ENCODE measurements around the gene RTL1.

The RTL1 gene

DNA sequence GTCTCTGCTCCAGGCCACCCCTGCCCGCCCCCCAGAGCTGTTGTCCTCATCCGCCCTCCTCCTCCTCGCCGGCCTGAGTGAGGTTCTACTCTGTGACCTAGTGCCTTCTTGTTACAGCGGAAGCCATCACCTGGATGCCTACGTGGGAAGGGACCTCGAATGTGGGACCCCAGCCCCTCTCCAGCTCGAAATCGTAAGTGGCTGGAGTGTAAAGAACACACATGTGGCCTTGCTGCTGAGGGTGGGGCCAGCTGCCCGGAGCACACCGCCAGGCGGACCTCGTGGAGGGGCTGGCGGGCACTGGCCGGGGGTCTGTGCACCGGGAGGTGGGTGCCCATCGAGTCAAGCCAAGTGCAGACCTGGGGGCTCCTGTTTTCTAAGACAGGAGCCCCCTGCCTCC is 58.2 kb downstream of the RTL1 start:
- DNase-seq, result no peak

DNA sequence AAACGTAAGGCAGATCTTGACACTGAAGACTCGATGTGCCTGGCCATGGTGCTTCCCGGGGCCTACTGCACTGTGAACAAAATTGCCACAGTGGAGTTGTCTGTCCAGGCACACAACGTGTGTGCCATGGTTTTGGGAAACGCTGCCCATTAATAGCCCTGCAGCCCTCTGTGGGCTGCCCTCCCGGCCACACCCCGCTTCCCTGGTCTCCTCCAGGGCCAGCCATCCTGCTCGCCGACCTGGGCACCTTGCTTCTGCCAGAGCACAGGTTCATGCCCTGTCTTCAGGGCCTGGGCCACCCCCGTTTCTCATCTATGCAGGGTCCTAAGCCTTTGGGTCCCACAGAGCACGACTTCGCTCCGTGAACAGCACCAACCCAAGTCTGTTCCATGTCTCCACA is 58.7 kb downstream of the RTL1 start:
- DNase-seq, result no peak

DNA sequence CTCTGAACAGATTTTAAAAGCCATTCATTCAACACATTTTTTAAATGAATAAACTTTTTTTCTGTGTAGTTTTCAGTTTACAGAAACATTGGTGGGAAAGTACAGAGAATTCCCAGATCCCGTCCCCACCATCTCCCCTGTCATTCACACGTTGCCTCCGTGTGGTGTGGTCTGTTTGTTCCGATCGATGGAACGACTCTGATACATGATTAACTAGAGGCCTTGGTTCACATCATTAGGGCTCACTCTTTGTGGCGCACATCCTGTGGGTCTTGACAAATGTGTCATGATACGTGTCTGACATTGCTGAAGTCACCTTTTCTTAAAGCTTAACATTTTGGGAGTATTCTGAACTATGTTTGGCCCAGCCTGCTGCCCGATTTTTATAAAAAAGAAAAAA is 59.1 kb downstream of the RTL1 start:
- no peak for DNase-seq

DNA sequence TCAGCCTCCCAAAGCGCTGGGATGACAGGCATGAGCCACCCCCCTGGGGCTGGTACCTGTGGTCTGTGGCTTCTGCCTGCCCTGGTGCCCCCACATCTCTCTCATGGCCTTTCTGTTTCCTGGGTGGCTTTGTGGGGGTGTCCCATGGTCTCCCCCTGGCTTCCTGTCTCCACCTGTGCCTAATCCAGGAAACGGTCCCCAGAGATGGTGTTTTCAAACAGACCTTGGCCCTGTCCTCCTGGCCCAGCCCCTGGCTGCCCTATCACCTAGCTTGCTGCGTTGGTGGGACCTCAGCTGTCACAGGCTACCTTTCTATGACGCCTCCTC is 59.5 kb downstream of the RTL1 start:
- no peak for DNase-seq

DNA sequence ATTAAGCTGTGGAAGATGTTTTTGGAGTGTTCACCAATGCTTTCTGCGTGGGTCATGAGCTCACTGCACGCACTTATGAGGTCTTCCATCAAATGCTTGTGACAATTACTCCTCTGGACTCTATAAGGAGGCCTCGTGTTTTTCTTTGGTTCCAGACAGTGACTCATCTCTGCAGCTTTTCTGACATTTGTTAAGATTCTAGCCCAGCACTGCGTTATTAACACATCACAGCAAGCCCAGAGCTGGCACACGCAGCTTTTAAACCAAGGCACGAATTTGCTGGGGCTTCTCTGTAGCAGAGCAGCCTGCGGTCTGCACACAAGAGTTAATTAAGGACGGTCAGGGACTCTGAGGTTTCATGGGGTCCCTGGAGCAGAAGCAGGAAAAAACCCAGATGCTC is 60.7 kb downstream of the RTL1 start:
- DNase-seq, result peak; percentile 94

DNA sequence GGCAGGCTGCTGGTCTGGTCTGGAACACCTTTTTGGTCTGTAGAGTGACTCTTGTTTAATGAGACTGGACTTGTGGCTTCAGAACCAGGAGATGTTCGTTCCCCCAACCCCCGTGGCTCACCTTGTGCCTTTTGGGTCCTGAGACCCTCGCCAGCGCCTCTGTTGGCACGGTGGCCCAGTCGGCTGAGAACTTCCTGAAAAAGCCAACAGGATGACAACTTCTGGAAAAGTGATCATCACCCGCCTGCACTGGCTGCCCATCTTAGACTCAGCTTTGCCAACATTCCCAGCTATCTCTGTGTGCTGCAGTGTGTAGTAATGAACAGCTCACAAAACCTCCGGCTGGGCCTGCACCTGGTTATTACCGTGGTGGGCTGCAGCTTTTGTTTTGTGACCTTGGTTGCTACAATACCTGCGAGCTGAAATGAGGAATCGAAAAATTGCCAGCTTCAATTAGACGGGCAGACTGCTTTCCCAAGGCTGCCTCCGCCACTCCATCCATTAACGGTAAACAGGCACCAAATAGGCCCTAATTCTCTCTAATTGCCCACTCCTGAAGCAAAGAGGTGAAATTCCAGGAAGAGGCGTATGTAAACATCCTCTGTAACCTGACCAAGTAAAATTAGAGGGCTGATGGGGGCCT is 61.6 kb downstream of the RTL1 start:
- DNase-seq, result no peak

DNA sequence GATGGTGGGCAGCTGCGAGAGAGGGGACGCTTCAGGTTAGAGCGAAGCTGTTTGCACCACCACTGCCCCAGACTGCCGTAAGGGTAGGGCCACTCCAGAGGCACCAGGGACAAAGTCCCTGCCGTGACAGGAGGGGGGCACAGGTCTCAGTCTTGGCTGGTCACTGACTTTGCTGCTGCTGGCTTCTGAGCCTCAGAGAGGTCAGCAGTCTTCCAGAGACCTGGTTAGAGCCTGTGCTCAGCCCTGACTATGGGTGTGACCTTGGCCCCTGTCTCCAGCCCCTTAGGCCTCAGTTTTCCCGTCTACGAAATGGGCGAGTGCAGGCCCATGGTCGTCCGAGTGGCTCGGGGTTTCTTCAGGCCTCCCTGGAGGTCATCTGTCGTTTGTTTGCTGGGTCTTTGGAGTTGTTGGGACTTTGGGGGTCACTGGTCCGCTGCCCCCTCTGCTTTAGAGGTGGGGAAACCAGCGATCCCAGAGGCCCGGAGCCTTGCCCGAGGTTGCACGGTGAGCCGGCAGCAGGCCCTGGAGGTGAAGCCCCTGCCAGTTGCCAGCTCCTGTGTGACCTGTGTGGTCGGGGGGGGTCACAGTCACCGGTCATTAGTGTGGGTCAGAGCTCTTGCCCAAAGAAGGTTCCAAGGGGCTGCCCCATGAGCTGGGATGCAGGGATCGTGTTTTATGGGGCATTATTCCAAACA is 62.3 kb downstream of the RTL1 start:
- DNase-seq, result no peak

DNA sequence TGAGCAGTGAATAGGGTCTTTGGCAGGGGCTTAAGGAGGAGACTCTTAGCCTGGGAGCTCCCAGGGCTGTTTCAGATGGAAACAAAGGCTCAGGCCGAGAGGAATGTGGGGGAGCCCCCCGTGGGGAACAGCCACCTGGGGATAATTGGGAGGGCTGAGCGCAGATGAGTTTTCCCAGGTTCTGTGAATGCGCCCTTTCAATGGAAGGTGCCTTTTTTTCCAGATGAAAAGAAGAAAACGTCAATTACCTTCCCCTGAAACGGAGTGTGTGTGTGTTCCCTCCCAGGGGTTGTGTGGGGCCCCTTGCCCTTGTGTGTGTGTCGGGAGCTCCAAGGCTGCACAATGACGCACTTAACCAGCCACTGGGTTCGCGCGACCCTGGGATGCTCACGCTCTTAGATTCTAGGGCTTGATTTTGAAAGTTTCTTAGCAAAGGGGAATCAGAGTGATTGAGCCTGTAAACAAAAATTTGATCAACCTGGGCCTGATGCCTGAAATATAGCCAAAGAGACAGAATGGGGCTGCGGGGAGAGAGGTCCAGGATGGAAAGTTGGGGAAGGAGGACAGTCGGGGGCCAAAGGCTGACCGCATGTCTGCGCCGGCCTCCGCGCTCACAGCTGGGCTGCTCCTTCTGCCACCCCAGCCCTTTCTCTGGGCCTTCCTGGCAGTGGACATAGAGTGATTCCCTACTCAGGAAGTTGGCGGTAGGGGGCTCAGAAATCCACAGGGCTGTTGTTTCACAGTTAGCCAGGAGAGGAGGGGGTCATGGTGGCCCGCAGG is 63.0 kb downstream of the RTL1 start:
- DNase-seq, result no peak

DNA sequence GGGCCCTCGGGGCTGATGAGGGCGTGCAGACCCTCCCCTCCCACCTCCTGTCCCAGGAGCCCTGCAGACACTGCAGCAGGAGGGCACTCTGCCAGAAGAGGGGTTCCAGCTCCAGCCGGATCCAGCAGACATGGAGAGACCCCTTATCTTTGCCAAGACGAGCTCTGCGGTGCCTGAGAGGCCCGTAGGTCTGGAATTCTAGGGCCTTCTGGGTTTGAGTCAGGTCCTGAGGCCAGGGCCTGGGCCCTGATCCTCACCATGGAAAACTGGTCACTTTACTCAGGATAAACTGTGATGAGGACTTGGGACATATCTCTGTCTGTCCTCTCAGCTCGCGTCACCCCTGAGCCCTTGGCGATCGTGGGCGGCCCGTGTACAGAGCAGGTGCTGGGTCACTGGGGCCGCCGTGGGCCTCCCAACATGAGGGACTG is 63.8 kb downstream of the RTL1 start:
- no peak for DNase-seq

DNA sequence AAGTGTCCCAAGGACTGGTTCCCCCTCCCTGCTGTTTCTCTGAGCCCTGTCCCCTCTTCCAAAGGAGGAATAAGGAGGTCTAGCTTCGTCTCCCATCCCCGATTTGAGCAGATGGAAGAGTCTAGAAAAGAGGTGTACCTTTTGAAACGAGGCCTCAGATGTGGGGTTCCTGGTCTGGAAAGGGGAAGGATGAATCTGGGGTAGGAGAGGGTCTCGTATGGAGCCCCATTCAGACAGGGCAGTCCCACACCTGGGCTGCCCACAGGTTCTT is 64.3 kb downstream of the RTL1 start:
- no peak for DNase-seq

DNA sequence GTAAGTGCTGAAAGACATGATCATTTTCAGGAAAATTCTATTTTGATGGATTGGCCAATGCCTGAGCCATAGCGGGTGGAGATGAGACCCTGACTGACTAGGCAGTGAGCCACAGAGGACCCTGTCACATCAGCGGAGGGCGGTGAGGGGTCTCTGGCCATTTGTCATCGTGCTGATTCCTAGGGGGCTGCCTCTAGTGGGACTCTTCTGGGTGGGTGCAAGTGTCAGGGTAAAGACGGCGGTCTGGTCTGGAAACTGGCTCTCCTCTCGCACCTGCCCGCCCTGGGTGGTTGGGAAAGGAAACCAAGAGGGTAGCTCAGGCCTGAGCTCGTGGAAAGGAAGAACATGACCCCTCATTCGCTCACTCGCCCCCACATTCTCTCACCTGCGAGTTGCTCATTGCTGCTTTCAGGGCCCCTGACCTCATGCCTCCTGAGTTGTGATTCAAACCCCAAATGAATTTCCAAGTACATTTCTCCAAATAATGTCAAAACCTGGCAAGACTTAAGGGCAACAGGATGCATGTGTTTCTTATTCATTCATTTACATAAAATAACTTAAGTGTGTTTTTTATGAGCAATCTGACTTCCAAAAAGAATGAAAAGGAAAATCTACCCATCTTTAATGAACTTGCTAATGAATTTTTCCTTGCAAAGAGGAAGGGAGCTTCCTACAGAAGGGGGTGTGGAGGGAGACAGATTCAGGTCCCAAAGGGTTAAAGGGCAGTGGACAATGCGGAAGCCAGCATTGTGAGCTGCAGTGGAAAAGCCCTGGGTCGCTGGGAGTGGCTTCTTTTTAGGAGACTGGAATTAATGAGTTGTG is 64.8 kb downstream of the RTL1 start:
- DNase-seq, result no peak

DNA sequence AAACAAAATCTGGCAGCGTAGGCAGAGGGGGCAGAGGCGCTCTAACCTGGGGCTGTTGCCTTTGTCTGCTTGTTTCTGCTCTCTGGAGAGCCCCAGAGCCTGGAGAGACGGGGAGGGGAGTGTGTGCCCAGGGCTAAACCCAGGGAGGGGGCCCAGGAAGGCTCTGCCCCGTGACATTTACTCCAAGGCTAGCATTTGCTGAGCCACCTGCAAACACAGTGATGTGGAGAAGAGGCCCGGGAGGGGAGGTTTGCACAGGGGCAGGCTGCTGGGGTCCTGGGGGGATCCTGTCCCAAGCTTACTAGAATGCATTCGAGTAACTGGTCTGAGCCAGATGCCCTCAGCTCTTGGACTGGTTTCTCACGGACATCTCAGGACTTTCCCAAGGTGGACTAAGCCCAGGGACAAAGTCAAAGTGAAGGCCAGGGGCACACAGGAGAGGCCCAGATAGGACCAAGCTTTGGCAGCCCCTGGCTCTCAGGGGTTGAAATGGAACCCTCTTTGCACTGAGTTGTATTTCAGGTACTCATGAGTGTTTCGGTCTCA is 65.6 kb downstream of the RTL1 start:
- no peak for DNase-seq

DNA sequence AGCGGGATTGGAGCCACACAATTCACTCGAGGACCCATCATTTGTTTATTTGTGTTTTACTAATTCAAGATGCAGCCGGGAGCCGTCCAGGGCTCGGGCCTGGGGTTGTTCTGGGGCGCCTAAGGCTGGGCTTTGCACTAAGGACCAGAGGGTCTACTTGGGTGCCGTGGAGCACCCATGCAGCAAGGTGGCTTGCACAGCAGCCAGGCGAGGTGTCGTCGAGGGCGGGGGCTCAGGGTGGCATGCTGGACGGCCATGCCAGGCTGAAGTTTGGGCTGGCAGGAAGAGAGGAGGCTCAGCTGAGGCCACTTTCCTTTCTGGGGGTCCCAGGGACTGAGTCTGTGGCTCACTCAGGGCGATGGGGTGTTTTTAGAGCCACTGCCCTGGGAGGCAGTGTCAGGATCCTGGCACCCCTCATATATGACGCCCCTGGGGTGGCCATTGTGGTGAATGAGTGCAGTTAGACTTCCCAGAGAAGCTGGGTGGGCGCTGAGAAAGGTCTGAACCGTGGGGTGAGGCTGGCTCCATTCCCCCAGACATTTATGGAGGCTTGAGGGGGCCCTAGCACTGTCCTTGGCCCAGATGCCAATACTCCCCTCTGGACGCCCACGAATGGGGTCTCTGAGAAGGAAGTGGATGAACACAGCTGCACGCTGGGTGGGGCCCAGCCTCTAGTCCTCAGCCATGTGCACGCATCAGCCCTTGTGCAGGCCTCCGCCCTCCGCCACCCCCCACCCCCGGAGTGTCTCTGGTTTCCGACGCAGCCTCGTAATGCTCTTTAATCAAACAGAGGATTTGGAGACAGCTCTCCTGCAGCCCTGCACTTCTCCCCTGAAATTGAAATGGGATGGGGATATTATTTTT is 66.3 kb downstream of the RTL1 start:
- DNase-seq, result no peak

DNA sequence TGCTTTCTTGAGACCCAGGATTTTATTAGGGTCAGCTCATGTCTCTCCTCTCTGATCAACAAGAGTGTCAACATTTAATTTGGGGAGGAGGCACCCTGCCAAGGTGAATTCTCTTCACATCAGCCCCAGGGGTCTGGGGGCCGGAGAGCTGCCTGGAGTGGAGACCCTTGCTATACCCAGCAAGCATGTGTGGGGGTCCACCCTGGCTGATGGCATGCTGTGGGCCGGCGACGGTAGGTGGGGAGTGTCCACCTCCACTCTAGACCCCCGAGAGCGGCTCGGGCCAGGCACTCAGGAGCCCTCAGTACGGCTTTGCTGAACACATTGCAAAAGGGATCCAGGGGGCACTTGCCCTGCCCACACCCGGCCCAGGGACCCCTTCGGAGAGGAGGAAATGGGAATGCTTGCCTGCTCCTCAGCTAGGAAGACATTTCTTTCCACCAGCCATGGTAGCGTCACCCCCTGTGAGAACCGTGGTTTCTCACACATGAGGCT is 67.2 kb downstream of the RTL1 start:
- DNase-seq, result no peak

DNA sequence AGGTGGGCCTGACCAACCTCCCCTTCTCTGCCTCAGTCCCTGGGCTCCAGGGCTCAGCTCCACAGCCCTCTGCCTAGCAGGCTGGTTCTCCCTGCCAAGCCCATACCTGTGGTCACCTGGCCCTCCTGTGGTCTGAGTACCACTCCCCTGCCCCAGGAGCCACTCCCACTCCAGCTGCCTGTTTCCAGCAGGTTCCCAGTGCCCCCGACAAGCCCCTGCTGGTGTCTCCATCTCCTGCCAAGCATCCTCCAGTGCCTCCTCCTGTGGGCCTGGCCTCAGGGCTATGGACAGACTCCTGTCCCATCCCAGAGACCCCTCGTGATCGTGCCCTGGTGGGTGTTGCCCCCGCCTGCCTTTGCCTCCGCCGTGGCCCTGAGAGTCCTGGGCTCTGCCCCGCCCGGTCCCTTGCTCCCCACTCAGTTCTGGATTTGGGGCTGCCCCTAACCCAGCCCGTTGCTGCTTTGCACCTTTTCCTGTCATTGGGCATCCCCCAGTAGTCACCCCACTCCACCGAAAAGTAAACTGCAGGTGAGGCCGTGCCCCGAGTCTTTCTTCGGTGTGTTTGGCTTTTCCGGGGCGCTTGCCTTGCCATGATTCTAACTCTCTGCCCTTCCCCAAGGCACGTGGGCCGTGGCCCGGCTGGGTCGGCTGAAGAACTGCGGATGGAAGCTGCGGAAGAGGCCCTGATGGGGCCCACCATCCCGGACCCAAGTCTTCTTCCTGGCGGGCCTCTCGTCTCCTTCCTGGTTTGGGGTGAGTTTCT is 67.8 kb downstream of the RTL1 start:
- DNase-seq, result no peak

DNA sequence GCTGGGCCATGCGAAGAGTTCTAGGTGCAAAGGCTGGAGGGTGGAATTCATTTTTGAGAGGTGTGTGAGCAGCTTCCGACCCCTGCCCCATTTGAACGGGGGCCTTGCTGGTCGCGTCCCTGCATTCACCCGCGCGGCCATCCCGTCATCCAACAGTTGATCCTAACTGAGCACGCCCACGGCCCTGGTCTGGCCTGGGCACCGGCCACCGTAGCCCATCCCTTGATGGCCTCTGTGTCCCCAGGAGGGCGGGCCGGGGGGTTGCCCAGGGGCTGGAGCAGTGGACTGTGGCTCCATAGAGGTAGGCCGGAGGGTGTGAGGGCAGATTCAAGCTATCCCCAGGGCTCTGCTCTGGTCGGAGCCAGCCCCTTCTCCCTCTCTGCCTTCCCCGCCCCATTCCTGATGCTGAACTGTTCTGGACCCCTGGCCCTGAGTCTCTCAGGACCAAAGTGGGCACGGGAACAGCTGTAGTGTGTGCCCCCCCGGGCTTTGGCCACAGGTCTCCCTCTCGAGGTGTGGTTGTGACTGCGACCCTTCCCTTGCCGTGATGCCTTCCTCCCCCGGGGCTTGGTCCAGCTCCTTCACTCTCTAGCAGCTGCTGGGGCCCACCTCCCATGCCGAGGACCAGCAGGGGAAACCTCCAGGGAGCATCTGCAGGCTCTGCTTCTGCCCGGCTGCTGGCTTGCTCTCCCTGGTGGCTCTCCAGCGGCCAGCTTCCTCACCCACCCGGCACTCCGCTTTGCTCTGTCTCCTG is 68.6 kb downstream of the RTL1 start:
- no peak for DNase-seq

DNA sequence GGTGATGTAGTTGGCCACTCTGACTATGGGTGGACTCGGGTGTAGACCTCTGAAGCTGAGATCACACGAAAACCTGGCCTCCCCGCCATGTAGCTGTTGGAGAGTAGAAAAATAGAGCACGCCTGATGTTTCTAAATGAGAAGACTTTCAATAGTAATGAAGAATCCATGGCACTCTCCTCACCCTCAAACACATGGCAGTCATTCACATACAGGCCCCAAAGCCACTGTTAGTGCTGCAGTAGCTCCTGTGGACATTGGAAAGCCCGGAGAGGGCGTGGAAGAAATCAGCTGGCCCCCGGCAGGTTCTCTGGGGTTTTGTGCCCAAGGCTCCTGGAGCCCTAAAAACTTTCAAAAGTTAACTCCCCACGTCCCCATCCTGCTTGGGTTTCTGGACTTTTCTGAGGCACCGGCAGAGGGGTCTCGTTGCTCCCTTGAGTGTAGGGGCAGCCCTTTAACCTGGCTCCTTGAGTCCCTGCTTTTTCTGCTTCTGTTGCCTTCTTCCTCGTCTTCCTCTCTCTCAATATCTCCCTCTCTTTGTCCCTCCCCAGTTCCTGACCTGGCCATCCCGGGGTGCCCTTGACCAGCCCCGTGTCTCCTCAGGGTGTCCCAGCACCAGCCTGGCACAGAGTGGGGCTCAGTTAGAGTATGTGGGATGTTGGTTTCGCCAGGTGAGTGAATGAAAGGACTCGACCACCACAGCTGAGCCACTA is 69.3 kb downstream of the RTL1 start:
- no peak for DNase-seq

DNA sequence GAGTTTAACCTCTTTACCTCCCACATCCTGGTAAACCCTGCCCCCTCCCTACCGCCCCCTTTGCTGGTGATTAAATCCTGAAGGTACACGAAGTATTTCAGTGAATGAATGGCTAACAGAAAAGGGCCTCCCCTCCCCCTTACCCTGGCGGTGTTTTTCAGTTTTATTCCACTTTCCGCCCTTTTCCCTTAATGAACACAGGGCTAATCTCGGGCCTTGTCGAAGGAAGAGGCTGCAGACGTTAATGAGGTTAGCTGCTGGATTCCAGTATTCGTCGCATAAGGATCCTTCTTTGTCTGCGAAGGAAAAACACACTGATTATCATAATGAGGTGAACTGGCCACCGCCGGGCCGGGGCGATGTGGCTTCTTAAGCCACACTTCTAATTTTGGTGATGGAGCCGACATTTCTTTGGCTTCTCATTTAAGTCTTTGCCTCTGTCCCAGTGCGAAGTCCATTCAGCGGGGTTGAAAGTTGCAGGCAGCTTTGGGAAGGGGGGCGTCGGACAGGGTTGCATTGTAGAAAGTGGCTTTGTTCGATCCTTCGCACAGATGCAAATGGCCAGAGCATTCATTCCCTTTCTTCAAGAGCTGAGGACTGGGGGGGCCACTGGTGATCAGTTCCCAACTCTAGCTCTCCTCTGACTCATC is 71.1 kb downstream of the RTL1 start:
- DNase-seq, result no peak

DNA sequence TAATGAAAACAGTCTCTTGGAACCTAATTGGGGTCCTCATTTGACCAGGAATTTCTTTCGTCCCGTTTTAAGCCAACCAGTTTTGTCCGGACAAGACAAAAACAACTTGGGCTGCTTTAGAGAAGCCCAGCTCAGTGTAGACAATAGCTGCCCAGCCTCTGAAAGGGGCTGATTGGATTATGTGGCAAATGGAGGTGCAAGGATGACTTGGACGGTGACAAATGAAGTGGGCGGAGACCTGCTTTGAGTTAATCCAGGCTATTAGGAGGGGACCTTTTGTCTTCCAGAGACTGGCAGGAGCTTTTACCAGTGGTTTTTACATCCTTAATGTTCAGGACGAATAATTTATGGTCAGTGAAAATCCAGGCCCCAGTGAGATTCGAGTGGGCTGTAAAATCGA is 72.8 kb downstream of the RTL1 start:
- DNase-seq, result no peak

All from fibroblast of skin of abdomen (primary cell).